Measurements from ENCODE around the gene NRAS. TPM values are rescaled to one million over a fixed set of nuclear protein-coding genes. Genes with fewer than 3 reads are reported as not detected.

The NRAS gene
- total RNA-seq, 1 experiment from 2014 or later = 72.9 TPM

GRCh38 chr1:114691061-114691460 lies 25.5 kb downstream of the NRAS start:
- Histone ChIP-seq H2BK120ac (ENCODE audit: low read depth, low read length, poor library complexity, severe bottlenecking) (no peak overlapping the region), H3K18ac (ENCODE audit: insufficient read length, low read depth, low read length) (no peak overlapping the region), H2BK12ac (ENCODE audit: insufficient read length, low read depth, low read length) (no peak overlapping the region), H3T11ph (ENCODE audit: low read length) (no peak overlapping the region), H3K4me2 (ENCODE audit: insufficient read depth, insufficient read length, low read length) (no peak overlapping the region), H3K4me1 (ENCODE audit: insufficient read depth, low read length) (no peaks in the 10 kb centered on the region), H3K23ac (ENCODE audit: insufficient read length, low read depth, low read length) (no peak overlapping the region), H2BK5ac (ENCODE audit: insufficient read length, low read length) (no peak overlapping the region), H3K14ac (ENCODE audit: insufficient read depth, low read length) (no peak overlapping the region), H3K4ac (ENCODE audit: low read depth, low read length) (no peak overlapping the region), H3K27ac (ENCODE audit: insufficient read length, low read depth, low read length) (no peak overlapping the region), H3K27me3 (ENCODE audit: insufficient read depth, low read length) (no peaks in the 10 kb centered on the region), H2BK15ac (ENCODE audit: low read depth, low read length) (no peak overlapping the region), H4K5ac (ENCODE audit: insufficient read length, low read depth, low read length) (no peak overlapping the region), H3K79me2 (ENCODE audit: insufficient read depth, low read length) (no peaks in the 10 kb centered on the region), H3K79me1 (ENCODE audit: insufficient read depth, low read depth, low read length, poor library complexity, severe bottlenecking) (no peaks in the 10 kb centered on the region), H3K56ac (ENCODE audit: insufficient read length, low read depth, low read length) (no peak overlapping the region), H3K9ac (ENCODE audit: extremely low read depth, insufficient read length, low read length) (no peak overlapping the region), H2AK5ac (ENCODE audit: insufficient read length, low read length) (no peak overlapping the region), H4K8ac (replicated peaks; ENCODE audit: insufficient read length, low read depth, low read length) (no peak overlapping the region), H3K9me3 (ENCODE audit: control insufficient read depth, low read depth, low read length) (no peaks in the 10 kb centered on the region), H4K91ac (ENCODE audit: insufficient read length, low read depth, low read length) (no peak overlapping the region), H2BK20ac (ENCODE audit: low read depth, low read length, poor library complexity, severe bottlenecking) (no peak overlapping the region), H4K20me1 (ENCODE audit: control insufficient read depth, insufficient read depth, insufficient read length) (no peaks in the 10 kb centered on the region), H3K23me2 (ENCODE audit: insufficient read length, low read depth, low read length, poor library complexity, severe bottlenecking) (no peaks in the 10 kb centered on the region), H2AFZ (ENCODE audit: low read length) (no peak overlapping the region)
- Mint-ChIP-seq H3K9me3 (no peaks in the 10 kb centered on the region), H3K4me1 (no peaks in the 10 kb centered on the region), H3K27ac (no peak overlapping the region), H3K36me3 (ENCODE audit: insufficient read depth in 1 of 3, low read depth in 3 of 3) (no peaks in the 10 kb centered on the region), H3K27me3 (ENCODE audit: low read depth) (peaks cover 18% of the 10 kb centered on the region), H3K4me3 (no peak overlapping the region)
- WGBS (ENCODE audit: extremely low coverage, insufficient read length, low lambda C conversion rate) = no CpG with 5 or more reads among the region's 2 CpGs
- no peak for DNase-seq
- TF ChIP-seq CTCF (conservative IDR thresholded peaks at IDR 0.05) = no peak

Data from H9 (cell line).